GM12874 (cell line): ENCODE results near the gene PIGQ.

ENCODE experiments used
- CTCF ChIP-seq: IDR thresholded peaks from 2 replicates; pipeline ENCODE4 v1.5.1; 2011; ENCODE audit warnings: low read depth, mild to moderate bottlenecking, control low read depth, low read length, moderate library complexity; ENCODE audit not compliant: insufficient read depth

Gene PIGQ

GRCh38 chr16:536746-537145 lies 33.0 kb upstream of the PIGQ start:
- no peak for TF ChIP-seq CTCF

- TF ChIP-seq CTCF = 0 out of 2 replicates have a peak, but pooled peaks have one; percentile 4
Measured at GRCh38 chr16:537415-538335, 32.1 kb upstream of the PIGQ start.

- TF ChIP-seq CTCF = no peak
Measured at GRCh38 chr16:539901-540530, 29.8 kb upstream of the PIGQ start.

GRCh38 chr16:540645-541340 lies 29.0 kb upstream of the PIGQ start:
- no peak for TF ChIP-seq CTCF

GRCh38 chr16:543301-544164 lies 26.2 kb upstream of the PIGQ start:
- no peak for TF ChIP-seq CTCF

GRCh38 chr16:544517-544916 lies 25.3 kb upstream of the PIGQ start:
- no peak for TF ChIP-seq CTCF
